22Rv1 (cell line): ENCODE results near the gene TK2.

Source experiments
- H3K27ac ChIP-seq: fragments of 450-650 bp; 2 replicates; pipeline ENCODE4 v1.5.1; 2017
- ZFX ChIP-seq: fragments of 450-650 bp; IDR thresholded peaks from 2 replicates; pipeline ENCODE4 v1.6.1; 2017; ENCODE audit warnings: antibody characterized with exemption, borderline replicate concordance
- TF ChIP-seq, protein P1 (sequence below): fragments of 450-650 bp; IDR thresholded peaks from 2 replicates; pipeline ENCODE4 v1.5.1; 2017; ENCODE audit warnings: mild to moderate bottlenecking

Gene TK2

DNA sequence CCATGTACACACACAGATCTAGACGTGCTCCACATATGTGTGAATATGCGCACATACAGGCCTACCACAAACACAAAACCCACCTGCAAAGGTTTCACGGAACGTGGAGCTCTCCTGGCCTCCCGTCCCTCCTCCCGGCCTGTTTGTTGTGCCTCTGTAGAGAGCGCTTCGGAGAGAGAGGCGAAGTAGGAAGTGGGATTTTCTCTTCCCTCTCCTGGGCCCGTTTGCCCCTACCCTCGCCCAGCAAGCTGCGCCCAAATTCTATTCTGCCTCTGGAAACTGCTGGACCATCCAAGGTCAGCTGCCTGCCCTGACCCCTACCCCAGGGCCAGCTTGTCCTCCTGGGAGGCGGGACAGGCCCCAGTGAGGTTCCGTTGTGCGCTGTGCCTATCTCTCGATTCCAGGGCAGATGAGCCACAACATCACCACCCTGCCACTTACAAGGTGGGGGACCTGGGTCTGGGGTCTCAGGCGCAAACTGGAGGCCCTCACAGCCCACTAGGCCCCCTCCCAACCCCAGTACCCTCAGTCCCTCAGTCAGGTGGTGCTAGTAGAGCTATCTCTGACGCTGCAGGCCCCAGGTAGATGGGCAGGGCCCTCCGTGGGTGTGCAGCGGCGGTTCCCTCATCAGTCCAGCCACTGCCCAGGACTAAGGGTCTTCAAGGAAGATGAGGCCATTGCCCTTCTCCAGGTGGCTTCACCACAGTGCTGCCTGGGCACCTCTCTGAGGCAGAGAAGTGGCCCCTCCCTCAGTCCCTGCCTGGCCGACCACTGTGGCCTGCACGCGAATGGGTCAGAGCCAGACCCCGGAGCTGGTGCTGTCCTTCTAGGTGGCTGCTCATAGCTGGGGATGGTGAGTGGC lies 68.6 kb downstream of the TK2 start:
- TF ChIP-seq ZFX: no peak
- TF ChIP-seq, protein P1, sequence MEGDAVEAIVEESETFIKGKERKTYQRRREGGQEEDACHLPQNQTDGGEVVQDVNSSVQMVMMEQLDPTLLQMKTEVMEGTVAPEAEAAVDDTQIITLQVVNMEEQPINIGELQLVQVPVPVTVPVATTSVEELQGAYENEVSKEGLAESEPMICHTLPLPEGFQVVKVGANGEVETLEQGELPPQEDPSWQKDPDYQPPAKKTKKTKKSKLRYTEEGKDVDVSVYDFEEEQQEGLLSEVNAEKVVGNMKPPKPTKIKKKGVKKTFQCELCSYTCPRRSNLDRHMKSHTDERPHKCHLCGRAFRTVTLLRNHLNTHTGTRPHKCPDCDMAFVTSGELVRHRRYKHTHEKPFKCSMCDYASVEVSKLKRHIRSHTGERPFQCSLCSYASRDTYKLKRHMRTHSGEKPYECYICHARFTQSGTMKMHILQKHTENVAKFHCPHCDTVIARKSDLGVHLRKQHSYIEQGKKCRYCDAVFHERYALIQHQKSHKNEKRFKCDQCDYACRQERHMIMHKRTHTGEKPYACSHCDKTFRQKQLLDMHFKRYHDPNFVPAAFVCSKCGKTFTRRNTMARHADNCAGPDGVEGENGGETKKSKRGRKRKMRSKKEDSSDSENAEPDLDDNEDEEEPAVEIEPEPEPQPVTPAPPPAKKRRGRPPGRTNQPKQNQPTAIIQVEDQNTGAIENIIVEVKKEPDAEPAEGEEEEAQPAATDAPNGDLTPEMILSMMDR: no peak

DNA sequence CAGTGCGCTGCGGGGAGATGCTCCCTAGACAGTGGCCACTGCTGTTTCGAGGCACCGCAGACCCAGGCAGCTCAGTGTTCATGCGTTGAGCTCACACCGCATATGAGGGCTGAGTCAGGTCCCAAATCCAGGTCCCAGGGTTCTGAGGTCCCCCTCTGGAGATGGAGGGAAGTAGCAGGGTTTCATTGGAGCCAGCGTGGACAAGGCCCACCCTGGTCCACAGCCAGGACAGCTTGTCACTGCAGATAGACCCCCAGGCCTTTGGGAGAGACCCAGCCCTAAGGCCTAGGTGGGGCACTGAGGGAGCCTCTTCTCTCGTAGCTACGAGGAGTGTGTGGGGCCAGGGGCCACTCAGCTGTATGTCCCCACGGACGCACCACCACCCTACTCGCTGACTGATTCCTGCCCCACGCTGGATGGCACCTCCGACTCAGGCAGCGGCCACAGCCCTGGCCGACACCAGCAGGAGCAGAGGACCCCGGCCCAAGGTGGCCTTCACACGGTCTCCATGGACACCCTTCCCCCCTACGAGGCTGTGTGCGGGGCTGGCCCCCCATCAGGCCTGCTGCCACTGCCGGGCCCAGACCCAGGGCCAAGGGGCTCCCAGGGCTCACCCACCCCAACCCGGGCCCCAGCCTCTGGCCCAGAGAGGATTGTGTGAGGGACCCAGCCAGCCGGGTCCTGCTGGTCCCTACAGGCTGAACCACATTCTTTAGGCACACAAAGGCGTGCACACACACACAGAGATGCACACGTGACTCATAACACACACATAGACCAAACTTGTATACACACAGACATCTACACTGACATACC lies 69.4 kb downstream of the TK2 start:
- TF ChIP-seq, protein P1: no peak
- TF ChIP-seq ZFX: no peak
- no peak overlapping the region for H3K27ac ChIP-seq

More for the DNA sequence above, 68.6 kb downstream of the TK2 start:
- H3K27ac ChIP-seq: no peak overlapping the region

DNA sequence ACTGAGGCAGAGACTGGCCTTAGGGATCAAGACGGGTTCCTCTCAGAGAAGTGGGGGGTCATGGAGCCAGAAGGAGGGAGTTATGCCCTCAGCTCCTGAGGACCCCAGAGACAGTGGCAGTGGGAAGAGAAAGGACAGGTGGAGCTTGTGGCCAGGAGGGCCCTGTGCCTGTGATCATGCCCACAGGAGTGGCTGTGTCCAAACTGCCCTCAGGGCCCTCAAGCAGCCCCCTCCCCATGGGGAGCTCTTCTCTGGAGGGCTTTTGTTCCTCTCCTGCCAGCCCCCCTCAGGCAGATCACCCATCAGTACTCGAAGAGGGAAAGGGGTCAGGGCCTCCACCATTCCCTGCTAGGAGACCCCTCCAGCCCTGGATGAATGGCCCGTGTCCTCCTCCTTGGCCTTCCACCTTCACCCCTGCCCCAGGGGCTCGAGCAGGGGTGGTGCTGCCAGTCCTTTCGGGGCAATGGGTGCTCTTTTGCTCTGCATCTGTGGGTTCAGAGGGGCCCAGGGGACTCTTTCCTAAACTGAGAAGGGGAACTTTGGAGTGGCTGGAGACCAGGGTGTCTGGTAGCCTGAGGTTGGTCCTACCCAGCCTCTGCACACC lies 70.2 kb downstream of the TK2 start:
- H3K27ac ChIP-seq: no peak overlapping the region
- TF ChIP-seq, protein P1: no peak
- no peak for TF ChIP-seq ZFX

DNA sequence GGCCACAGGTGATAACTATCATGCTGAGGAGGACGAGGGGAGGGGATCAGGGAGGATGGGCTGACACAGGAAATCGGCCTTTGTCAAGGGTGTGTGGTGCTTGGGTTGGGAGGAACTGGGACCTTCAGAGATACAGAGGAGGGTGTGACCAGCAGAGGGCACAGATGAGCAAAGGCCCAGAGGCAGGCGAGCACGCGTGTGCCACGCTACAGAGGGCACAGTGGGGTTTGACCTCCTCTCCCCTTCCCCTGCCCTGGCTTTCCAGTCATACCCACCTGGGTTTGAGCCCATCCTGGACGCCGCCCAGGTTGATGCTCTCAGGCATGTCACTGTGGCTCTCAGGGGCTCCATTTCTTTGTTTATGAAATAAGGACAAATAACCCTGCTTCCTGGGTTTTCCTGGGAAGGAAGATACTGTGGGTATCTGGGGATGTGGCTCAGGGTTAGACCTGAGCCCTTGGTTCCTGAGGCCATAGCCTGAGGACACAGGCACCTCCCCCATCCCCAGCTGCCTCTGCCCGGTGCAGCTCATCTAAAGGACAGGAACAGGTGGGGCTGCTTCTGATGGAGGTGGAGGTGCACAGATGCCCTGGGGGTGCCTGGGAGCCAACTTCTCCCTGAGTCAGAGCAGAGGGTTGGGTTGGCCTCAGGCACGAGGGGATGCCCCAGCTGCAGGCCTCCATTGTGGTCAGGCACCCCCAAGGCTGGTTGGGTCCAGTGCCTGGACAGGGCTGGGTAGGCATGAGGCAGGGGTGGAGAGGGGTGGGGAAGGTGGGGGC lies 71.0 kb downstream of the TK2 start:
- H3K27ac ChIP-seq: no peak overlapping the region

DNA sequence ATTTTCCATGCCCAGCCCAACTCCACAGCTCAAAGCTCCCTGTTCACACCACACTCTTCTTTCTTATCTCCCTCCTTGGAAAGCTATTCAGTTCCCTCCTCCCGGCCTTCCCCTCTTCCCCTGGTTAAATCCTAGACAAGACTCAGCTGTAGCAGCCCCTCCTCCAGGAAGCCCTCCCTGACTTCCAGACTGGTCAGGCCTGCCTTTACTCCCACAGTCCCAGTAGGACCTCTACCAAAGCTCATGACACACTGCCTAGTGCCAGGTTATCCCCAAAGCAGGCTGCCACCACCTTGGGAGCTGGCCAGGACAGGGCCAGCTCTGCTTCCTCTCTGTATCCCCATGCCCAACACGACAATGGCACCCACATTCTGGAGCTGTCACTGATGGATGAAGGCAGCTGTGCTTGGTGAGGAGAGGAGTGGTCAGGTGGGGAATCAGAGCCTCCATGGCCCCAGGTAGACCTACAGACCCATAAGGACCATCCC lies 72.8 kb downstream of the TK2 start:
- no peak for TF ChIP-seq ZFX
- TF ChIP-seq, protein P1: no peak
- no peak overlapping the region for H3K27ac ChIP-seq

More for the DNA sequence above, 71.0 kb downstream of the TK2 start:
- TF ChIP-seq, protein P1: peak; percentile 91
- TF ChIP-seq ZFX: no peak

DNA sequence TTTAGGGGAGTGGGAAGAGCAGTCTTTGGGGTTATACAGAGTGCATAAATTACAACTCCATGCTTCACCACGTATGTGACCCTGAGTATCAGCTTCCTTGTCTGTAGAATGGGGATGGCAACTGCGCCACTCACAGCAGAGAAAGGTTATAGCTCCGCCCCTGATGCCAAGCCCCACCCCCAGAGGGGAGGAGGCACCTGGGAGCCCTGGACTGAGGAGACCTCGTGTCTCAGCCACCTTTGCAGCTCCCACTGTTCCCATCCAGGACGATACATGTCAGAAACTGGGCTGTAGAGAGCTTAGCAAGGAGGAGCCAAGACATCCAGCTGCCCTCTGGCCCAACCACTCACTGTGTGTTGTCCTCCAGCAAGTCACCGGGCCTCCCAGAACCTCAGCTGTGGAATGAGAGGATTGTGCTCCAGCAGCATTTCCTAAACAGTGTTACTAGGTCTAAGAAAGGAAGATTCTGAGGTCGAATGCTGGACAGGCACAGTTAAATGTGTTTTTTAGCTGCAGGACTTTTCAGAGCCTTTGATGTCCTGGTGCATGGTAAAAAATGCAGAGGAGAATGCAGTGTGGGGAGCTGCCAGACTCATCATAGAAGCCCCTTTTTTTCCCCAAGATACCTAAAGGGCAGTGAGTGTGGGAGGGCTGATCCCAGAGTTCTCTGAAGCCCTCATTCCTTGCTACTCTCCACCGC lies 73.4 kb downstream of the TK2 start:
- H3K27ac ChIP-seq: no peak overlapping the region
- TF ChIP-seq, protein P1: no peak
- TF ChIP-seq ZFX: no peak
